K562 (cell line): ENCODE data around the gene HPS1. TPM values are rescaled to one million over a fixed set of nuclear protein-coding genes. Genes with fewer than 3 reads are reported as not detected.
A peak's percentile ranks its signal among the peaks of the same experiment; 100 is the strongest.

Experiments used
- ATAC-seq: fragments of 200-7000 bp; cut with Tn5 transposase; 3 replicates; pipeline ENCODE4 v1.9.1; 2020; ENCODE audit warnings: moderate library complexity
- BruUV-seq: library from RNA; stranded (reverse); fragments of 400-500 nt; replicated peaks from 2 replicates; lab custom pipeline; 2021; lab: Mats Ljungman, UMichigan
- CTCF ChIA-PET: fragments of 300-600 bp; formaldehyde crosslinking; extraction: SDS; loops from one replicate; lab custom pipeline; 2021; ENCODE audit warnings: low intra/inter-chr PET ratio; lab: Yijun Ruan, JAX
- POLR2A ChIA-PET: fragments of 300-600, 350-650 bp; sonication (Branson Sonifier 250); formaldehyde crosslinking; extraction: SDS; loops from one replicate; lab custom pipeline; 2021; ENCODE audit warnings: antibody characterized with exemption, inconsistent platforms; lab: Yijun Ruan, JAX
- DNase-seq, 4 experiments: peaks; one replicate each; pipeline versions ENCODE4 v3.0.0 to v3.0.0-alpha.2; 2011 to 2018; ENCODE audit warnings: low spot score in 3 of 4, mixed read lengths in 3 of 4; ENCODE audit errors: extremely low read depth in 1 of 4
- FAIRE-seq: peaks from 2 replicates; lab custom pipeline; 2011; peaks lifted over from hg19 to GRCh38; lab: Jason Lieb, UNC
- H2AFZ ChIP-seq: 2 replicates; pipeline ENCODE4 v1.6.0; 2011; ENCODE audit warnings: low read depth, low read length, control low read depth, inconsistent platforms
- H3K27ac ChIP-seq: fragments of 200-600 bp; 3 replicates; pipeline ENCODE4 v1.8.0; 2011; ENCODE audit warnings: low read depth, mild to moderate bottlenecking, control low read depth, inconsistent platforms, low read length, moderate library complexity, mixed read lengths; ENCODE audit errors: extremely low read depth
- H3K27me3 ChIP-seq, 2 experiments: fragments of 300-600 bp in 1 of 2; 2 replicates in 1 of 2; 3 replicates in 1 of 2; pipeline versions ENCODE4 v1.6.0 to v1.8.0; 2011; ENCODE audit warnings: inconsistent platforms in 2 of 2, low read length in 2 of 2, mild to moderate bottlenecking in 1 of 2, mixed read lengths in 1 of 2, moderate library complexity in 1 of 2; ENCODE audit not compliant: control insufficient read depth in 2 of 2, insufficient read depth in 2 of 2
- H3K36me3 ChIP-seq: fragments of 300-600 bp; 3 replicates; pipeline ENCODE4 v1.8.0; 2011; ENCODE audit warnings: mild to moderate bottlenecking, low read length, inconsistent platforms; ENCODE audit not compliant: control insufficient read depth, insufficient read depth
- H3K4me1 ChIP-seq, 2 experiments: fragments of 200-600 bp in 1 of 2; replicated peaks in 1 of 2; 2 replicates in 1 of 2; 3 replicates in 1 of 2; pipeline versions ENCODE4 v1.5.1 to v1.8.0; 2011; ENCODE audit warnings: inconsistent platforms in 2 of 2, low read length in 2 of 2, mild to moderate bottlenecking in 1 of 2, mixed read lengths in 1 of 2, moderate library complexity in 1 of 2; ENCODE audit not compliant: control insufficient read depth in 2 of 2, insufficient read depth in 2 of 2
- H3K4me2 ChIP-seq: 2 replicates; pipeline ENCODE4 v1.6.1; 2011; ENCODE audit warnings: low read length, control low read depth, inconsistent platforms, mixed read lengths; ENCODE audit not compliant: insufficient read depth
- H3K4me3 ChIP-seq: fragments of 200-600 bp; sonication (generic), shearing (Covaris generic); 2 replicates; pipeline ENCODE4 v1.5.1; 2016; ENCODE audit warnings: control low read depth, inconsistent platforms
- H3K79me2 ChIP-seq: fragments of 200-600 bp; 3 replicates; pipeline ENCODE4 v1.8.0; 2011; ENCODE audit warnings: low read length, inconsistent platforms; ENCODE audit not compliant: control insufficient read depth, insufficient read depth
- H3K9ac ChIP-seq, 2 experiments: 2 replicates each; pipeline versions ENCODE4 v1.6.0 to v1.6.1; 2011; ENCODE audit warnings: low read depth in 2 of 2, low read length in 2 of 2, control low read depth in 1 of 2, inconsistent platforms in 1 of 2, mild to moderate bottlenecking in 1 of 2, mixed read lengths in 1 of 2; ENCODE audit not compliant: insufficient read depth in 1 of 2
- H3K9me1 ChIP-seq: one replicate; pipeline ENCODE4 v1.6.0; 2011; ENCODE audit warnings: inconsistent platforms, mild to moderate bottlenecking, low read length, moderate library complexity; ENCODE audit not compliant: control insufficient read depth, insufficient read depth
- H3K9me3 ChIP-seq: replicated peaks from 2 replicates; pipeline ENCODE4 v1.5.1; 2011; ENCODE audit warnings: low read depth, low read length, inconsistent platforms; ENCODE audit not compliant: control insufficient read depth, insufficient read depth
- H4K20me1 ChIP-seq: replicated peaks from 2 replicates; pipeline ENCODE4 v1.6.1; 2011; ENCODE audit warnings: low read length, inconsistent platforms, mixed read lengths; ENCODE audit not compliant: control insufficient read depth, insufficient read depth
- CBFA2T2 ChIP-seq: fragments of 450-650 bp; conservative IDR thresholded peaks from 2 replicates; pipeline ENCODE4 v1.6.1; 2017; ENCODE audit warnings: mild to moderate bottlenecking
- EP400 ChIP-seq: fragments of 450-650 bp; IDR thresholded peaks from 2 replicates; pipeline ENCODE4 v1.6.1; 2017; ENCODE audit warnings: antibody characterized with exemption, mild to moderate bottlenecking, moderate library complexity
- NFRKB ChIP-seq: fragments of 450-650 bp; IDR thresholded peaks from 2 replicates; pipeline ENCODE4 v1.6.1; 2016; ENCODE audit warnings: low read depth
- NR0B1 ChIP-seq: fragments of 450-650 bp; IDR thresholded peaks from one replicate; pipeline ENCODE4 v1.6.1; 2018; ENCODE audit warnings: mild to moderate bottlenecking, moderate library complexity; ENCODE audit not compliant: partially characterized antibody
- RBFOX2 ChIP-seq: fragments of 200-400 bp; formaldehyde crosslinking; IDR thresholded peaks from 2 replicates; pipeline ENCODE4 v1.6.1; 2017; ENCODE audit warnings: low read depth, mild to moderate bottlenecking, low read length, moderate library complexity
- SRSF3 ChIP-seq: fragments of 200-400 bp; formaldehyde crosslinking; IDR thresholded peaks from 2 replicates; pipeline ENCODE4 v1.6.1; 2016; ENCODE audit warnings: mild to moderate bottlenecking, low read length, moderate library complexity; ENCODE audit not compliant: insufficient read depth
- ZFP91 ChIP-seq: sonication (generic); formaldehyde crosslinking; IDR thresholded peaks from 2 replicates; pipeline ENCODE4 v1.8.0; 2022; ENCODE audit warnings: mild to moderate bottlenecking, missing genetic modification reagents
- ZNF830 ChIP-seq: fragments of 250-450 bp; sonication (Bioruptor Pico); IDR thresholded peaks from 2 replicates; pipeline ENCODE4 v1.5.0; 2021; ENCODE audit warnings: mild to moderate bottlenecking
- WGBS: fragments of 100-300 bp; shearing (Covaris generic); methylation state at CpG from one replicate; pipeline ENCODE4 v1.1.6; 2016; ENCODE audit warnings: low coverage, mixed read lengths; ENCODE audit not compliant: insufficient coverage; ENCODE audit errors: missing lambda C conversion rate; 5-methylcytosine and 5-hydroxymethylcytosine counted together
- in situ Hi-C: fragments of 300-500 bp; cut with MboI; formaldehyde crosslinking; loops from 4 replicates; pipeline ENCODE4 v1.15.0; 2018; ENCODE audit warnings: inconsistent platforms, mixed read lengths
- intact Hi-C: fragments of 100-400 bp; cut with micrococcal nuclease; formaldehyde crosslinking; loops from 2 replicates; pipeline ENCODE4 v1.14.2; 2022
- polyA plus RNA-seq, 8 experiments: library from polyadenylated mRNA; depleted of rRNA in 4 of 8; stranded (reverse) in 5 of 8; unstranded in 3 of 8; fragments of >200 nt; fragmentation: Nextera tagmentation in 2 of 8; fragmentation: Illumina TruSeq in 1 of 8; extraction: Ambion mirVana in 2 of 8; extraction: Trizol in 1 of 8; gene quantifications; 2 replicates each; pipeline versions ENCODE4 v1.2.1 to v1.2.3, GENCODE V29; 2011 to 2014; ENCODE audit warnings: inconsistent platforms in 1 of 8, missing spikeins in 1 of 8
- total RNA-seq, 7 experiments: library from RNA; depleted of rRNA in 6 of 7; stranded (reverse); fragments of >200 nt in 6 of 7; fragmentation: Illumina TruSeq in 2 of 7; extraction: Trizol in 2 of 7; gene quantifications; 2 replicates each; pipeline versions ENCODE4 v1.2.1 to v1.2.3, GENCODE V29; 2011 to 2021; ENCODE audit warnings: low replicate concordance in 1 of 7
- TF ChIP-seq, protein P1 (sequence below), 2 experiments: fragments of 450-650 bp in 1 of 2; sonication (generic) in 1 of 2; formaldehyde crosslinking; conservative IDR thresholded peaks; 2 replicates each; pipeline versions ENCODE4 v1.4.0 to v1.8.1; 2020 to 2022; ENCODE audit warnings: mild to moderate bottlenecking in 1 of 2, missing genetic modification reagents in 1 of 2

The HPS1 gene
- total and polyA plus RNA-seq, 9 of the 15 experiments (the other 6 are each of a cell fraction or from before 2014, with no cell fraction given), result 18.1 to 43.6 (median 26.3) TPM

DNA sequence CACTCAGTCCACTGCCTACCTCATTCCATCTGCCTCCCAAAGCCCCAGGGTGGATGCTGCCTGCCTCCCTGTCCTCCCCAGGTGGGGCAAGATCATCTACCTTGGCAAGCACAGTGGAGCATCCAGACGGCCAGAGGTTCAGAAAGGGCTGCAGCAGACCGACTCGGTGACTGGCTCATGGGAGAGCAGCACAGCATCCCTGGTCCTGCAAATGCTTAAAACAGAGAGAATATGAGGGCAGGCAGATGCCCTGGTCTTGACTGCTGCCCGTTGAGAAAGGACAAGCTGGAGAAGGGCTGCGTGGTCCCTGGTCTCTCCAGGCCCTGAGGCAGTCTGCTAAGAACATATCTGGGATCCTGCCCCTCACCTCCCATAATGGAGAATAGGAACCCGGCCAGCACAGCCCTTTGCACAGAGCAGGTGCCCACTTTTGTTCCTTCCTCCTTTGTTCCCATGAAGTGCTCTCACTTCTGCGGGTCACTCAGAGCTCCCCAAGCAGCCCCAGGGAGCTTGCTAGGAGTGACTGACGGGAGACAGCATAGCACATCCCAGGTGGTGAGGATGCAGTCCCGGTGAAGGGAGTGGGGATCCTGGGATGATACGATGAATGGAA, 1.4 kb downstream of the HPS1 start:
- in situ Hi-C loops (no loop called here), intact Hi-C loops (no loop called here)
- POLR2A ChIA-PET, result interaction anchor here (0.5 to 0.6 kb wide), 2 partner anchors 51 to 1111 kb away, joined by 3 read pairs; no protein-coding TSS in a partner anchor
- H3K79me2 ChIP-seq, result peaks cover 35% of the 10 kb centered on the region
- H2AFZ ChIP-seq, result no peak overlapping the region
- no TSS peak for BruUV-seq
- ATAC-seq (no peak), FAIRE-seq (no peak), DNase-seq (no peak)
- H4K20me1 ChIP-seq, result no peaks in the 10 kb centered on the region
- no peaks in the 10 kb centered on the region for H3K9me1 ChIP-seq
- TF ChIP-seq RBFOX2 (peak; percentile 34; the same call in 1 of the 2 replicates), CBFA2T2 (no peak)
- H3K9ac ChIP-seq, result peak overlapping the region; percentile 81 to 95
- peaks cover 5 to 12% of the 10 kb centered on the region in 2 experiments; a peak in 4 of 5 replicates for H3K4me1 ChIP-seq
- peaks cover 50% of the 10 kb centered on the region for H3K36me3 ChIP-seq
- no peaks in the 10 kb centered on the region for H3K27me3 ChIP-seq
- CTCF ChIA-PET, result no interaction called here
- 90% methylated on average over 8 of the region's 10 CpGs for WGBS
- H3K9me3 ChIP-seq, result no peaks in the 10 kb centered on the region; the same call in 1 of the 2 replicates
- H3K4me3 ChIP-seq, result peak overlapping the region; percentile 85; the same call in 1 of the 2 replicates
- H3K4me2 ChIP-seq, result peak overlapping the region; percentile 88
- H3K27ac ChIP-seq, result peak overlapping the region; percentile 85; the same call in 1 of the 3 replicates

- ChIA-PET CTCF (no interaction called here), POLR2A (interaction anchor here (0.6 kb wide), 2 partner anchors 9 to 50 kb away, joined by 3 read pairs; no protein-coding TSS in a partner anchor)
- no peak overlapping the region for H3K4me3 ChIP-seq
- no peaks in the 10 kb centered on the region for H3K9me1 ChIP-seq
- H3K4me2 ChIP-seq, result no peak overlapping the region
- peaks cover 5 to 12% of the 10 kb centered on the region in 2 experiments; a peak in 4 of 5 replicates for H3K4me1 ChIP-seq
- no peak for FAIRE-seq
- intact Hi-C loops (no loop called here), in situ Hi-C loops (no loop called here)
- peaks cover 35% of the 10 kb centered on the region for H3K79me2 ChIP-seq
- no peak overlapping the region for H2AFZ ChIP-seq
- H3K27ac ChIP-seq, result no peak overlapping the region
- no peaks in the 10 kb centered on the region for H4K20me1 ChIP-seq
- no peak for ATAC-seq
- no peak for DNase-seq
- H3K36me3 ChIP-seq, result peaks cover 56% of the 10 kb centered on the region
- H3K27me3 ChIP-seq, result no peaks in the 10 kb centered on the region
- peak overlapping the region in 1 of 2 experiments; percentile 95; a peak in 1 of 4 replicates for H3K9ac ChIP-seq
- no TSS peak for BruUV-seq
- WGBS, result 99% methylated on average over 7 of the region's 9 CpGs
- H3K9me3 ChIP-seq, result no peaks in the 10 kb centered on the region; the same call in 1 of the 2 replicates
- TF ChIP-seq NR0B1 (no peak), EP400 (no peak), ZFP91 (no peak), SRSF3 (no peak), NFRKB (no peak), ZNF830 (no peak)
- TF ChIP-seq, protein P1, sequence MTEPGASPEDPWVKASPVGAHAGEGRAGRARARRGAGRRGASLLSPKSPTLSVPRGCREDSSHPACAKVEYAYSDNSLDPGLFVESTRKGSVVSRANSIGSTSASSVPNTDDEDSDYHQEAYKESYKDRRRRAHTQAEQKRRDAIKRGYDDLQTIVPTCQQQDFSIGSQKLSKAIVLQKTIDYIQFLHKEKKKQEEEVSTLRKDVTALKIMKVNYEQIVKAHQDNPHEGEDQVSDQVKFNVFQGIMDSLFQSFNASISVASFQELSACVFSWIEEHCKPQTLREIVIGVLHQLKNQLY (CRISPR knock-in tag; conservative IDR thresholded peaks at IDR 0.05), result no peak
Measured at GRCh38 chr10:98444314-98445006, 2.3 kb downstream of the HPS1 start.
